ENCODE results near the gene GPATCH1. TPM values are rescaled to one million over a fixed set of nuclear protein-coding genes. Genes with fewer than 3 reads are reported as not detected.
"Not testable (repeated sequence)": the region's sequence is repeated elsewhere in the genome, so short reads cannot be mapped to it uniquely, and the experiment has no call there.

GPATCH1 gene
- total and polyA plus RNA-seq, 9 of the 15 experiments (the other 6 are each of a cell fraction or from before 2014, with no cell fraction given) = 3.7 to 9.7 (median 7.7) TPM

DNA sequence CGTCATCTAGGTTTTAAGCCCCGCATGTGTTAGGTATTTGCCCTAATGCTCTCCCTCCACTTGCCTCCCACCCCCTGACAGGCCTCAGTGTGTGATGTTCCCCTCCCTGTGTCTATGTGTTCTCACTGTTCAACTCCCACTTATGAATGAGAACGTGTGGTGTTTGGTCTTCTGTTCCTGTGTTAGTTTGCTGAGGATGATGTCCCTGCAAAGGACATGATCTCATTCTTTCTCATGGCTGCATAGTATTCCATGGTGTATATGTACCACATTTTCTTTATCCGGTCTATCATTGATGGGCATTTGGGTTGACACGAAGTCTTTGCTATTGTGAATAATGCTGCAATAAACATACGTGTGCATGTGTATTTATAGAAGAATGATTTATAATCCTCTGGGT is 73.3 kb downstream of the GPATCH1 start:
- BruUV-seq (replicated peaks); ATAC-seq; H3K4me1 ChIP-seq (replicated peaks in 1 of 2; ENCODE audit: control insufficient read depth in 2 of 2, insufficient read depth in 2 of 2, low read length in 2 of 2); H2AFZ ChIP-seq (ENCODE audit: low read depth, low read length); H3K4me2 ChIP-seq (ENCODE audit: insufficient read depth, low read length); H3K9ac ChIP-seq (ENCODE audit: insufficient read depth in 1 of 2, low read depth in 2 of 2, low read length in 2 of 2); DNase-seq (ENCODE audit: extremely low read depth in 1 of 4, low spot score in 3 of 4); H3K79me2 ChIP-seq (ENCODE audit: control insufficient read depth, insufficient read depth, low read length); intact Hi-C loops (cut with micrococcal nuclease); H3K9me3 ChIP-seq (replicated peaks; ENCODE audit: control insufficient read depth, insufficient read depth, low read depth, low read length); H3K9me1 ChIP-seq (ENCODE audit: control insufficient read depth, insufficient read depth, low read length); H3K27ac ChIP-seq (ENCODE audit: extremely low read depth, low read depth, low read length); H3K4me3 ChIP-seq; in situ Hi-C loops (cut with MboI); H3K27me3 ChIP-seq (ENCODE audit: control insufficient read depth in 2 of 2, insufficient read depth in 2 of 2, low read length in 2 of 2); H4K20me1 ChIP-seq (replicated peaks; ENCODE audit: control insufficient read depth, insufficient read depth, low read length); H3K36me3 ChIP-seq (ENCODE audit: control insufficient read depth, insufficient read depth, low read length); FAIRE-seq; CTCF ChIA-PET (ENCODE audit: low intra/inter-chr PET ratio): not testable (repeated sequence)
- POLR2A ChIA-PET = interaction anchor here (1.1 kb wide), 1 partner anchor 13 kb away, joined by 3 read pairs; no protein-coding TSS in a partner anchor
- WGBS (ENCODE audit: insufficient coverage, low coverage, missing lambda C conversion rate) = 5% methylated on average over 6 of the region's 6 CpGs
- peak; percentile 38 for TF ChIP-seq ZNF146 (CRISPR knock-in tag; IDR thresholded peaks at IDR 0.05; ENCODE audit: unreplicated experiment)

- POLR2A ChIA-PET = interaction anchor here (1.4 kb wide), 1 partner anchor 20 kb away, joined by 3 read pairs; no protein-coding TSS in a partner anchor
- no peak for TF ChIP-seq RFX5 (IDR thresholded peaks at IDR 0.05; ENCODE audit: low read depth, low read length)
- peak; percentile 56 for TF ChIP-seq MEIS2 (IDR thresholded peaks at IDR 0.05; ENCODE audit: partially characterized antibody)
- no peak for TF ChIP-seq ASH1L (IDR thresholded peaks at IDR 0.05; ENCODE audit: borderline replicate concordance, low read depth, partially characterized antibody)
- TF ChIP-seq ZFPM2 (CRISPR knock-in tag; IDR thresholded peaks at IDR 0.05) = no peak
- TF ChIP-seq, protein P1, sequence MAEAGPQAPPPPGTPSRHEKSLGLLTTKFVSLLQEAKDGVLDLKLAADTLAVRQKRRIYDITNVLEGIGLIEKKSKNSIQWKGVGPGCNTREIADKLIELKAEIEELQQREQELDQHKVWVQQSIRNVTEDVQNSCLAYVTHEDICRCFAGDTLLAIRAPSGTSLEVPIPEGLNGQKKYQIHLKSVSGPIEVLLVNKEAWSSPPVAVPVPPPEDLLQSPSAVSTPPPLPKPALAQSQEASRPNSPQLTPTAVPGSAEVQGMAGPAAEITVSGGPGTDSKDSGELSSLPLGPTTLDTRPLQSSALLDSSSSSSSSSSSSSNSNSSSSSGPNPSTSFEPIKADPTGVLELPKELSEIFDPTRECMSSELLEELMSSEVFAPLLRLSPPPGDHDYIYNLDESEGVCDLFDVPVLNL (CRISPR knock-in tag; IDR thresholded peaks at IDR 0.05; ENCODE audit: low read depth) = no peak
- TF ChIP-seq NFIC (IDR thresholded peaks at IDR 0.05) = peak; percentile 35
- no peak for TF ChIP-seq HDAC3 (IDR thresholded peaks at IDR 0.05; ENCODE audit: borderline replicate concordance, partially characterized antibody)
- no peak for TF ChIP-seq SIN3B (IDR thresholded peaks at IDR 0.05; ENCODE audit: low read depth)
- TF ChIP-seq CC2D1A (IDR thresholded peaks at IDR 0.05) = no peak
- TF ChIP-seq PBX2 (CRISPR knock-in tag; IDR thresholded peaks at IDR 0.05; ENCODE audit: low read depth) = no peak
- peak; percentile 79 for TF ChIP-seq PBX2 (tag; conservative IDR thresholded peaks at IDR 0.05; ENCODE audit: low read depth)
- no peak for TF ChIP-seq FOS (IDR thresholded peaks at IDR 0.05; ENCODE audit: extremely low read depth, insufficient read length)
Measured at GRCh38 chr19:33156334-33156733, 75.4 kb downstream of the GPATCH1 start.

More at GRCh38 chr19:33156334-33156733, 75.4 kb downstream of the GPATCH1 start:
- DNase-seq (ENCODE audit: extremely low read depth in 1 of 4, low spot score in 3 of 4) (peak in 1 of 4 experiments; percentile 2), FAIRE-seq (no peak), ATAC-seq (peak; percentile 28; the same call in 1 of the 3 replicates)
- intact Hi-C loops (cut with micrococcal nuclease) (no loop called here), in situ Hi-C loops (cut with MboI) (no loop called here)
- H3K9ac ChIP-seq (ENCODE audit: insufficient read depth in 1 of 2, low read depth in 2 of 2, low read length in 2 of 2) = no peak overlapping the region
- no peak overlapping the region for H3K27ac ChIP-seq (ENCODE audit: extremely low read depth, low read depth, low read length)
- H3K9me1 ChIP-seq (ENCODE audit: control insufficient read depth, insufficient read depth, low read length) = no peaks in the 10 kb centered on the region
- 7% methylated on average over 5 of the region's 5 CpGs for WGBS (ENCODE audit: insufficient coverage, low coverage, missing lambda C conversion rate)
- H3K79me2 ChIP-seq (ENCODE audit: control insufficient read depth, insufficient read depth, low read length) = no peaks in the 10 kb centered on the region
- CTCF ChIA-PET (ENCODE audit: low intra/inter-chr PET ratio) = no interaction called here
- H3K36me3 ChIP-seq (ENCODE audit: control insufficient read depth, insufficient read depth, low read length) = no peaks in the 10 kb centered on the region
- no peaks in the 10 kb centered on the region for H3K9me3 ChIP-seq (replicated peaks; ENCODE audit: control insufficient read depth, insufficient read depth, low read depth, low read length)
- BruUV-seq (replicated peaks) = no TSS peak
- no peak overlapping the region for H3K4me3 ChIP-seq
- H3K27me3 ChIP-seq (ENCODE audit: control insufficient read depth in 2 of 2, insufficient read depth in 2 of 2, low read length in 2 of 2) = peaks cover 0 to under 1% of the 10 kb centered on the region in 2 experiments; a peak in 2 of 5 replicates
- no peaks in the 10 kb centered on the region for H4K20me1 ChIP-seq (replicated peaks; ENCODE audit: control insufficient read depth, insufficient read depth, low read length)
- H3K4me2 ChIP-seq (ENCODE audit: insufficient read depth, low read length) = no peak overlapping the region
- H2AFZ ChIP-seq (ENCODE audit: low read depth, low read length) = peak overlapping the region; percentile 59
- H3K4me1 ChIP-seq (replicated peaks in 1 of 2; ENCODE audit: control insufficient read depth in 2 of 2, insufficient read depth in 2 of 2, low read length in 2 of 2) = no peaks in the 10 kb centered on the region; a peak in 1 of 5 replicates

All from K562 (cell line).